Type B pancreatic cell (in vitro differentiated cells): ENCODE data around the gene DNAJC18. TPM values are rescaled to one million over a fixed set of nuclear protein-coding genes. Genes with fewer than 3 reads are reported as not detected.

Experiments
- DNase-seq: peaks from one replicate; pipeline ENCODE4 v3.0.0; 2021; ENCODE audit warnings: mixed read lengths; ENCODE audit not compliant: unreplicated experiment; ENCODE audit errors: extremely low spot score
- H3K27ac Mint-ChIP-seq: 2 replicates; pipeline ENCODE4 v1.8.0; 2021; ENCODE audit warnings: mild to moderate bottlenecking, mixed read lengths
- H3K27me3 Mint-ChIP-seq: 2 replicates; pipeline ENCODE4 v1.8.0; 2021; ENCODE audit warnings: mixed read lengths
- H3K36me3 Mint-ChIP-seq: 2 replicates; pipeline ENCODE4 v1.8.0; 2021; ENCODE audit warnings: mixed read lengths
- H3K4me1 Mint-ChIP-seq: one replicate; pipeline ENCODE4 v1.8.0; 2021; ENCODE audit warnings: mixed read lengths; ENCODE audit not compliant: unreplicated experiment
- H3K4me3 Mint-ChIP-seq: 2 replicates; pipeline ENCODE4 v1.8.0; 2021; ENCODE audit warnings: mild to moderate bottlenecking, mixed read lengths
- H3K9me3 Mint-ChIP-seq: 2 replicates; pipeline ENCODE4 v1.8.0; 2021; ENCODE audit warnings: mixed read lengths
- total RNA-seq: library from RNA; stranded (reverse); gene quantifications from 2 replicates; pipeline ENCODE4 v1.2.1, GENCODE V29; 2021; ENCODE audit warnings: low replicate concordance
- TF ChIP-seq, protein P1 (sequence below): fragments of 200-600 bp; sonication (generic); conservative IDR thresholded peaks from 2 replicates; pipeline ENCODE4 v1.5.0; 2021; ENCODE audit warnings: antibody characterized with exemption, mild to moderate bottlenecking

DNAJC18 gene
- total RNA-seq, 1 donor from 2014 or later: 25.8 TPM

- Mint-ChIP-seq H3K4me3 (no peak overlapping the region), H3K36me3 (no peaks in the 10 kb centered on the region), H3K27ac (peak overlapping the region; percentile 74), H3K9me3 (no peaks in the 10 kb centered on the region), H3K4me1 (peaks cover 10% of the 10 kb centered on the region), H3K27me3 (no peaks in the 10 kb centered on the region)
- TF ChIP-seq, protein P1, sequence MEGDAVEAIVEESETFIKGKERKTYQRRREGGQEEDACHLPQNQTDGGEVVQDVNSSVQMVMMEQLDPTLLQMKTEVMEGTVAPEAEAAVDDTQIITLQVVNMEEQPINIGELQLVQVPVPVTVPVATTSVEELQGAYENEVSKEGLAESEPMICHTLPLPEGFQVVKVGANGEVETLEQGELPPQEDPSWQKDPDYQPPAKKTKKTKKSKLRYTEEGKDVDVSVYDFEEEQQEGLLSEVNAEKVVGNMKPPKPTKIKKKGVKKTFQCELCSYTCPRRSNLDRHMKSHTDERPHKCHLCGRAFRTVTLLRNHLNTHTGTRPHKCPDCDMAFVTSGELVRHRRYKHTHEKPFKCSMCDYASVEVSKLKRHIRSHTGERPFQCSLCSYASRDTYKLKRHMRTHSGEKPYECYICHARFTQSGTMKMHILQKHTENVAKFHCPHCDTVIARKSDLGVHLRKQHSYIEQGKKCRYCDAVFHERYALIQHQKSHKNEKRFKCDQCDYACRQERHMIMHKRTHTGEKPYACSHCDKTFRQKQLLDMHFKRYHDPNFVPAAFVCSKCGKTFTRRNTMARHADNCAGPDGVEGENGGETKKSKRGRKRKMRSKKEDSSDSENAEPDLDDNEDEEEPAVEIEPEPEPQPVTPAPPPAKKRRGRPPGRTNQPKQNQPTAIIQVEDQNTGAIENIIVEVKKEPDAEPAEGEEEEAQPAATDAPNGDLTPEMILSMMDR: no peak
- DNase-seq: no peak
Measured at GRCh38 chr5:139458580-139459407, 19.5 kb upstream of the DNAJC18 start.

DNA sequence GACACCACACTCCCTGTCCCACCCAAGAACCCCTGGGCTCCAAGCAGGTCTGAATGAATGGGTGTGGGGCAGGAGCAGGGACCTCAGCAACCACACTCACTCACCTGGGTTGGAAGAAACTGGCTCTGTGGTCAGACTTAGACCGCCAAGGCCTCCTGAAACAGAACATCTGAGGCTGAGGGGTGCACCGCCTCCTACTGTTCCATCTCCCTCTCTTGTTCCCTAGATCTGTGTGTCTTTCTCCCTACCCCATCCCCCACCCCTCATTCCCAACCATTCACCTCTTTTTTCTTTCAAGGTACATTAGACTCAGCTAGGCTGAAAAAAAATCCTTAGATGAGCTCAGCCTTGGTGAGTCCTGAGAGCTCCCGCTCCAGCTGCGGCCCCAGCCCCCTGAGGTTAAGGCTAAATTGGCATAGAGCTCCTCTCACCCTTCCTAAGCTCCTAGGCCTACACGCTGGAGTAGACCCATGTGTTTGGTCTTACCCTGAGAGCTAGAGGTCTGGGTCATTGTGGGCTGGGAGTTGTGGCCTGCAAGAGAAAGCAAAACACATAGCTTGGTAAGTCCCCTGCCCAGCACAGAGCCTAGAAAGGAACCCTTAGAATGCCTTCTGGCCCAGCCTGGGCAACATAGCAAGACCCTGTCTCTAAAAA, 18.5 kb upstream of the DNAJC18 start:
- Mint-ChIP-seq H3K27ac (no peak overlapping the region), H3K4me1 (peaks cover 10% of the 10 kb centered on the region), H3K4me3 (no peak overlapping the region), H3K27me3 (no peaks in the 10 kb centered on the region), H3K36me3 (no peaks in the 10 kb centered on the region), H3K9me3 (no peaks in the 10 kb centered on the region)
- DNase-seq: no peak
- TF ChIP-seq, protein P1: no peak

DNA sequence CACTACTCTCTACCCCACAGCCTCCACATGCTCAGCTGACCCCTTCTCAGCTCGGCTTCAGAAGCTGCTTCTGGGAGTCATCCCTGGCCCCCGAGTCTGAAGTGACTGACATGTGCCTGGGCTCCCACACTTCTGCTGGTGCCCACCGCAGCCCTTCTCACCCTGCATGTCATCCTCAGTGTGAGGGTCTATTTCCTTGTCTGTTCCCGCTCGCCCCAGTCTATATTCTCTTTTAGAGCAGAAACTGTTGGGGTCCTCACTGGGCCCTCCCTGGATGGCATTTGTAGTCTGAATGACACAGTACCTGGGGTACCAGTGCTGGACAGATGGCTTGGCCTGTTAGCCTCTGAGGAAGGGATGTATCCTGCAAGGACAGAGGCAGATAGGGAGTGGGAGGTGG, 17.9 kb upstream of the DNAJC18 start:
- no peak for DNase-seq
- H3K4me1 Mint-ChIP-seq: peaks cover 10% of the 10 kb centered on the region
- no peak overlapping the region for H3K27ac Mint-ChIP-seq
- TF ChIP-seq, protein P1: no peak
- no peaks in the 10 kb centered on the region for H3K9me3 Mint-ChIP-seq
- H3K27me3 Mint-ChIP-seq: no peaks in the 10 kb centered on the region
- H3K4me3 Mint-ChIP-seq: no peak overlapping the region
- H3K36me3 Mint-ChIP-seq: no peaks in the 10 kb centered on the region

DNA sequence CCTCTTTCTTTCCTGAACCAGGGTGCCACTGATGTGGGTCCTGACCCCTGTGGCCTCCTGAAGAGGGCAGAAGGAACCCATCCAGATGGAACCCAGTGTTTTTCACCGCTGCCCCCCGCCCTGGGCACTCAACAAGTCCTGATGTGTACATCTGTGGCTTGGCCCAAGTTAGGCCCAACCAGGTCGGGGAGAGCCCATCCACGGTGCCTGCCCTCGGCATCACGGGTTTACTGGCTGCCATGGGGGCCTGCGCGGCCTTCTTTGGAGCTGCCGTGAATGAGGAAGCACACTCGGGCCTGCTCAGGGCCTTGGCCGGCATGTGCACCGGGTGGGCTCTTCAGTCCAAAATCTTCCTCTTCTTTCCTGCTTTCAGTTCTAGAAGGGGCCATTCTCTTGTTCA, 17.5 kb upstream of the DNAJC18 start:
- no peak overlapping the region for H3K27ac Mint-ChIP-seq
- H3K4me1 Mint-ChIP-seq: peaks cover 10% of the 10 kb centered on the region
- no peak overlapping the region for H3K4me3 Mint-ChIP-seq
- no peak for DNase-seq
- TF ChIP-seq, protein P1: no peak
- H3K27me3 Mint-ChIP-seq: no peaks in the 10 kb centered on the region
- H3K36me3 Mint-ChIP-seq: no peaks in the 10 kb centered on the region
- no peaks in the 10 kb centered on the region for H3K9me3 Mint-ChIP-seq

GRCh38 chr5:139454568-139455290, 15.4 kb upstream of the DNAJC18 start:
- Mint-ChIP-seq H3K4me3 (no peak overlapping the region), H3K9me3 (no peaks in the 10 kb centered on the region), H3K27me3 (no peaks in the 10 kb centered on the region), H3K4me1 (peaks cover 10% of the 10 kb centered on the region), H3K36me3 (no peaks in the 10 kb centered on the region), H3K27ac (no peak overlapping the region)
- TF ChIP-seq, protein P1: no peak
- DNase-seq: no peak
